GM23248 (cell line): ENCODE results near the gene EBI3.

ENCODE experiments used
- EZH2 ChIP-seq: fragments of 200-600 bp; sonication (generic); IDR thresholded peaks from 2 replicates; pipeline ENCODE4 v1.6.1; 2018; ENCODE audit warnings: antibody characterized with exemption, mild to moderate bottlenecking; ENCODE audit not compliant: insufficient read depth, poor library complexity, severe bottlenecking
- EZH2phosphoT487 ChIP-seq: fragments of 200-600 bp; sonication (generic); IDR thresholded peaks from 2 replicates; pipeline ENCODE4 v1.6.1; 2018; ENCODE audit warnings: antibody characterized with exemption, moderate library complexity, mild to moderate bottlenecking, low read depth; ENCODE audit not compliant: insufficient read depth

GRCh38 chr19:4208385-4209094 is 20.8 kb upstream of the EBI3 start:
- TF ChIP-seq EZH2 (no peak), EZH2phosphoT487 (no peak)
